ENCODE data around the gene LRMDA.

LRMDA gene

GRCh38 chr10:75877877-75878276, 446.5 kb downstream of the LRMDA start:
- H3K27ac ChIP-seq (ENCODE audit: low read depth, low read length): no peak overlapping the region
- no peak overlapping the region for H2AFZ ChIP-seq (ENCODE audit: low read depth, low read length, severe bottlenecking)
- H3K4me2 ChIP-seq (ENCODE audit: low read depth, low read length, poor library complexity, severe bottlenecking): no peak overlapping the region
- TF ChIP-seq CTCF (IDR thresholded peaks at IDR 0.05; ENCODE audit: insufficient read depth, low read length, poor library complexity, severe bottlenecking) (no peak), EZH2phosphoT487 (conservative IDR thresholded peaks at IDR 0.05; ENCODE audit: low read length) (no peak)
- H4K20me1 ChIP-seq (ENCODE audit: low read depth, low read length): no peaks in the 10 kb centered on the region
- no peaks in the 10 kb centered on the region for H3K27me3 ChIP-seq (ENCODE audit: low read length)
- no peaks in the 10 kb centered on the region for H3K36me3 ChIP-seq (ENCODE audit: low read length)
- H3K9me3 ChIP-seq (ENCODE audit: insufficient read depth, low read length): no peaks in the 10 kb centered on the region
- H3K9ac ChIP-seq (ENCODE audit: low read length): no peak overlapping the region
- H3F3A ChIP-seq (ENCODE audit: insufficient read depth): no peaks in the 10 kb centered on the region
- no peak overlapping the region for H3K4me3 ChIP-seq (ENCODE audit: insufficient read depth, low read length, poor library complexity, severe bottlenecking)
- H3K9me2 ChIP-seq (replicated peaks; ENCODE audit: insufficient read depth, low read length): no peaks in the 10 kb centered on the region
- no peaks in the 10 kb centered on the region for H3K79me2 ChIP-seq (ENCODE audit: insufficient read depth, low read length)

DNA sequence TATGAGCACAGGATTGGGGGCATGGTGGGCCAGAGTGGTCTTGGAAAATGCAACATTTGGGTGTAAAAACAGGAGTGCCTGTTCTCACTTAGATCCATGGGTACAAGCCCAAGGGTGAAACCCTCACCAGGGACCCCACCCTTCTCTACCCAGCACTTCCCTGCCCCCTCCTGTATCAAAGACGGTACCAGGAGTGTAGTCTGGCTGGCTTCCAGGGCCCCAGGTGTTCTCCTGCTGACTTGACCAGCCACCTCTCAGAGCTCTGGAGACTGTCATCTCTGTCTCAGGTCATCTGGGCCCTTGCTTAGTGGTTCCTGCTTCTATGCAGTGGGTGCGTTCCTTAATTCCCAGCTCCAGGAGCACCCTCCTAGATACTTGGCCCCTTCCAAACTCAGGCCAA, 447.2 kb downstream of the LRMDA start:
- no peak overlapping the region for H3K4me3 ChIP-seq (ENCODE audit: insufficient read depth, low read length, poor library complexity, severe bottlenecking)
- no peak for TF ChIP-seq EZH2phosphoT487 (conservative IDR thresholded peaks at IDR 0.05; ENCODE audit: low read length)
- TF ChIP-seq CTCF (IDR thresholded peaks at IDR 0.05; ENCODE audit: insufficient read depth, low read length, poor library complexity, severe bottlenecking): no peak
- H3K9me2 ChIP-seq (replicated peaks; ENCODE audit: insufficient read depth, low read length): no peaks in the 10 kb centered on the region
- H3K36me3 ChIP-seq (ENCODE audit: low read length): no peaks in the 10 kb centered on the region
- no peak overlapping the region for H3K4me2 ChIP-seq (ENCODE audit: low read depth, low read length, poor library complexity, severe bottlenecking)
- no peak overlapping the region for H3K27ac ChIP-seq (ENCODE audit: low read depth, low read length)
- no peak overlapping the region for H3K9ac ChIP-seq (ENCODE audit: low read length)
- H3K9me3 ChIP-seq (ENCODE audit: insufficient read depth, low read length): no peaks in the 10 kb centered on the region
- H3K79me2 ChIP-seq (ENCODE audit: insufficient read depth, low read length): no peaks in the 10 kb centered on the region
- H3K27me3 ChIP-seq (ENCODE audit: low read length): no peaks in the 10 kb centered on the region
- no peak overlapping the region for H2AFZ ChIP-seq (ENCODE audit: low read depth, low read length, severe bottlenecking)
- no peaks in the 10 kb centered on the region for H4K20me1 ChIP-seq (ENCODE audit: low read depth, low read length)
- H3F3A ChIP-seq (ENCODE audit: insufficient read depth): no peaks in the 10 kb centered on the region

DNA sequence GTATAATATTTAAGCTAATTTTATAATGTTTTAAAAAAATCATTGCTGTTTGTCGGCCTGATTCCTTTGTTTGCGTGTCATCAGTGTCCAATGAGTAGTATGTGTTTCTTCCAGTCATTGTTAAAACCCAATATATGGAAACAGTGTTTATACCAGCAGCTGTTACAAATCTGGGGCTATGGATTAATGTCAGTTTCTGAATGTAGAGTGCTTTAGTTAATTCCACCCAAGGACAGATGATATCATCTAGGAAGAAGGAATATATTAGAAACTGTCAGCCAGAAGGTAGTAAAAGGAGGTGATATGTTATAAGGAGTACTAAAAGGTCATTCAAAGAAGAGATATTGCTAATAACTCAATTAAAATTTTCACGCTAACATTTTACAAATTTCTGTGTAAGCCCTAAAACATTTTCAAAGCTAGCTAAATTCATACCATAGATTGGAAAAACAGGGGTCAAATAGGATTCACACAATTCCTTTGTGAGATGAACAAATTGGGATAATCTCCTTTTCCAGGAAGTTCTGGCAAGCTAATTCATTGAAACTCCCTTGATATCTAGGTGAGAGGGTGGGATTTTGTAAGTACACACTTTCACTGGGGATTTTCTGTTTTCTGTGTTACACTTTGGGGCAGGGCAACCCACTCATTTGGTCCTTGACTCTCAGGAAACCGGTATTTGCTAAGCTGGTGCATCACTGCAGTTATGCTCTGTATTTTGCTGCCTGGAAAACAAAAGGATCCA, 448.8 kb downstream of the LRMDA start:
- Histone ChIP-seq H3K9me2 (replicated peaks; ENCODE audit: insufficient read depth, low read length) (no peaks in the 10 kb centered on the region), H3K27ac (ENCODE audit: low read depth, low read length) (no peak overlapping the region), H3K9me3 (ENCODE audit: insufficient read depth, low read length) (no peaks in the 10 kb centered on the region), H3K79me2 (ENCODE audit: insufficient read depth, low read length) (no peaks in the 10 kb centered on the region), H4K20me1 (ENCODE audit: low read depth, low read length) (no peaks in the 10 kb centered on the region), H3F3A (ENCODE audit: insufficient read depth) (no peaks in the 10 kb centered on the region), H3K9ac (ENCODE audit: low read length) (no peak overlapping the region), H3K4me3 (ENCODE audit: insufficient read depth, low read length, poor library complexity, severe bottlenecking) (no peak overlapping the region), H3K36me3 (ENCODE audit: low read length) (no peaks in the 10 kb centered on the region), H2AFZ (ENCODE audit: low read depth, low read length, severe bottlenecking) (no peak overlapping the region), H3K4me2 (ENCODE audit: low read depth, low read length, poor library complexity, severe bottlenecking) (no peak overlapping the region), H3K27me3 (ENCODE audit: low read length) (no peaks in the 10 kb centered on the region)
- no peak for TF ChIP-seq CTCF (IDR thresholded peaks at IDR 0.05; ENCODE audit: insufficient read depth, low read length, poor library complexity, severe bottlenecking)
- TF ChIP-seq EZH2phosphoT487 (conservative IDR thresholded peaks at IDR 0.05; ENCODE audit: low read length): no peak

Measured in SU-DHL-6 (cell line).